SK-N-SH (cell line): ENCODE measurements around the gene SAXO2.
"Not testable (repeated sequence)": the region's sequence is repeated elsewhere in the genome, so short reads cannot be mapped to it uniquely, and the experiment has no call there.

Source experiments
- CTCF ChIP-seq: fragments of 200-600 bp; sonication (generic); IDR thresholded peaks from 2 replicates; pipeline ENCODE4 v1.6.1; 2017; ENCODE audit warnings: antibody characterized with exemption, mild to moderate bottlenecking, moderate library complexity
- EP300 ChIP-seq, 2 experiments: IDR thresholded peaks; 2 replicates each; pipeline versions ENCODE4 v1.4.0 to v1.6.1; 2012; ENCODE audit warnings: borderline replicate concordance in 1 of 2, low read depth in 1 of 2, low read length in 1 of 2
- EZH2phosphoT487 ChIP-seq: fragments of 200-600 bp; sonication (generic); IDR thresholded peaks from 2 replicates; pipeline ENCODE4 v1.6.1; 2017; ENCODE audit warnings: low read depth, mixed run types, mild to moderate bottlenecking, antibody characterized with exemption, moderate library complexity, borderline replicate concordance
- GABPA ChIP-seq: IDR thresholded peaks from 2 replicates; pipeline ENCODE4 v1.4.0; 2012; ENCODE audit warnings: low read depth, mild to moderate bottlenecking
- GATA2 ChIP-seq: sonication (generic); formaldehyde crosslinking; IDR thresholded peaks from 2 replicates; pipeline ENCODE4 v1.5.0; 2020; ENCODE audit warnings: mild to moderate bottlenecking, missing genetic modification reagents
- MAX ChIP-seq: IDR thresholded peaks from 2 replicates; pipeline ENCODE4 v1.4.0; 2012; ENCODE audit warnings: low read depth
- NRF1 ChIP-seq: IDR thresholded peaks from 2 replicates; pipeline ENCODE4 v1.6.1; 2012; ENCODE audit warnings: low read depth, mild to moderate bottlenecking, low read length
- POLR2AphosphoS5 ChIP-seq: IDR thresholded peaks from 2 replicates; pipeline ENCODE4 v1.6.1; 2012; ENCODE audit warnings: low read depth, low read length
- REST ChIP-seq: IDR thresholded peaks from 2 replicates; pipeline ENCODE4 v1.6.1; 2012; ENCODE audit warnings: mild to moderate bottlenecking, low read depth, low read length, moderate library complexity
- RFX5 ChIP-seq: IDR thresholded peaks from 2 replicates; pipeline ENCODE4 v1.6.1; 2012; ENCODE audit warnings: mild to moderate bottlenecking, improper control_type of control experiment, low read length
- RXRA ChIP-seq: IDR thresholded peaks from 2 replicates; pipeline ENCODE4 v1.4.0; 2012; ENCODE audit warnings: low read depth, mild to moderate bottlenecking, borderline replicate concordance
- SIN3A ChIP-seq: IDR thresholded peaks from 2 replicates; pipeline ENCODE4 v1.6.1; 2012; ENCODE audit warnings: low read depth, mild to moderate bottlenecking, low read length, moderate library complexity, borderline replicate concordance
- TAF1 ChIP-seq: IDR thresholded peaks from 2 replicates; pipeline ENCODE4 v1.6.1; 2012; ENCODE audit warnings: low read depth, mild to moderate bottlenecking, low read length, moderate library complexity, borderline replicate concordance

GRCh38 chr15:82243644-82244043 lies 19.0 kb upstream of the SAXO2 start:
- not testable (repeated sequence) for TF ChIP-seq CTCF; RFX5; TAF1; MAX; RXRA; REST; EP300 (IDR thresholded peaks at IDR 0.05; ENCODE audit: borderline replicate concordance in 1 of 2, low read depth in 1 of 2, low read length in 1 of 2); GABPA; EZH2phosphoT487; NRF1; SIN3A; POLR2AphosphoS5; GATA2
